ENCODE measurements around the gene NUBPL.
A peak's percentile ranks its signal among the peaks of the same experiment; 100 is the strongest.
"Not testable (repeated sequence)": the region's sequence is repeated elsewhere in the genome, so short reads cannot be mapped to it uniquely, and the experiment has no call there.

NUBPL gene

DNA sequence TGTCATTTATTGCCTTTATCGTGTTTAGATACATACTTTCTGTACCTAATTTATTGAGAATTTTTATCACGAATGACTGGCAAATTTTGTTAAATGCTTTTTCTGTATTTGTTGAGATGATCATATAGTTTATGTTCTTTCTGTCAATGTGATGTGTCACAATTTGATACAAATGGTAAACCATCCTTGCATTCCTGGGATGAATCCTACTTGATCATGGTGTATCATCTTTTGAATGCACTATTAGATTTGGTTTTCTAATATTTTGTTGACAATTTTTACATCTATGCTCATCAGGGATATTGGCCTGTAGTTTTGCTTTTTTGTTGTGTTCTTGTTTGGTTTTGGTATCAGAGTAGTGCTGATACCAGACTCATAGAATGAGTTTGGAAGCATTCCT is 185.1 kb downstream of the NUBPL start:
- DNase-seq, result no peak

DNA sequence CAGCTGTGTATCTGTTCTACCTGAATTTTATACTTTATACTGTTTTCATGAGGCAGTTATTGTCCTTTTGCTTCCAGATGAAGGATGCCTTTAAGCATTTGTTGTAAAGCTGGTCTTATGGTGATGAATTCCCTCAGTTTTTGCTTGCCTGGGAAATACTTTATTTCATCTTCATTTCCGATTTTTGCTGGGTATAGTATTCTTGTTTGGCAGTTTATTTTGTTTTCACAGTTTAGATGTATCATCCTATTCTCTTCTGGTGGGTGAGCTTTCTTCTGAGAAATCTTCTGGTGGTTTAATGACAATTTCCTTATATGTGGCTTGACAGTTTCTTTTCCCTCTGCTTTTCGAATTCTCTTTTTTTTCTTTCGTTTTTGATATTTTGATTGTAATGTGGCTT is 188.1 kb downstream of the NUBPL start:
- DNase-seq, result no peak

DNA sequence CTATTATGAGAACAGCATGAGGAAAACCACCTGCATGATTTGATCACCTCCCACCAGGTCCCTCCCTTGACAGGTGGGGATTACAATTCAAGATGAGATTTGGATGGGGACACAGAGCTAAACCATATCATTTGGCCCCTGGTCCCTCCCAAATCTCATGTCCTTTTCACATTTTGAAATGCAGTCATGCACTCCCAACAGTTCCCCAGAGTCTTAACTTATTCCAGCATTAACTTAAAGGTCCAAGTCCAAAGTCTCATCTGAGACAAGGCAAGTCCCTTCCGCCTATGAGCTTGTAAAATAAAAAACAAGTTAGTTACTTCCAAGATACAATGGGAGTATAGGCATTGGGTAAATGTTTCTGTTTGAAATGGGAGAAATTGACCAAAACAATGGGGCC is 189.8 kb downstream of the NUBPL start:
- DNase-seq, result not testable (repeated sequence)

DNA sequence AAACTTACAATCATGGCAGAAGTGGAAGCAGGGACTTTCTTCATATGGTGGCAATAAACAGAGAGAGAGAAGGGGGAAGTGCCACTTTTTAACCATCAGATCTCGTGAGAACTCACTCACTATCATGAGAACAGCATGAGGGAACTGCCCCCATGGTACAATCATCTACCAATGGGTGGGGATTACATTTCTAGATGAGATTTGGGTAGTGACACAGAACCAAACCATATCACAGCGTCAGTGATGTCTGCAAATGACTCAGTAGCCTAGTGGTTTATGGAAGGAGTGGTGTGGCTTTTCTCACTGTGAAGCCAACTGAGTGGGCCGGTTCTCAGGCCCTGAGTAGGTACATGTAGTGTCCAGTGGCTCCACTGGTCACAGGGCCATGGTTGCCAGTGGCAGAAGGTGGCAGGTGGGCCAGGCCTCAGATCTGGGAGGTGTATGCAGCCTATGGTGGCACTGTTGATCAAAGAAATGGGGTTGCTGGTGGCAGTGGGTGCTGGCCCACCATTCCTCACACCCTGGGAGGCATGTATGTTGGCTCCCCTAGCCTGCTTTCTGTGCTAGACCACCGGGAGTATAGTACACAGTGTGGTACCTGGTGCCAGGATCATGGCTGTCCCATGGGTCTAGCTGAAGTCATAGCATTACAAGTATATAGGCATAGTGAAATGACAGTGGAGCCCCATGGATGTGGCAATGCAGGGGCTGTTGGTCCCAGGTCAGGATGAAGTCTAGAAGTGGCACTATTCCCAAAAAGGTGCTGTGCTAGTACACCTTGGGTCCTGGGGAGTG is 191.9 kb downstream of the NUBPL start:
- peak; percentile 2 for DNase-seq

DNA sequence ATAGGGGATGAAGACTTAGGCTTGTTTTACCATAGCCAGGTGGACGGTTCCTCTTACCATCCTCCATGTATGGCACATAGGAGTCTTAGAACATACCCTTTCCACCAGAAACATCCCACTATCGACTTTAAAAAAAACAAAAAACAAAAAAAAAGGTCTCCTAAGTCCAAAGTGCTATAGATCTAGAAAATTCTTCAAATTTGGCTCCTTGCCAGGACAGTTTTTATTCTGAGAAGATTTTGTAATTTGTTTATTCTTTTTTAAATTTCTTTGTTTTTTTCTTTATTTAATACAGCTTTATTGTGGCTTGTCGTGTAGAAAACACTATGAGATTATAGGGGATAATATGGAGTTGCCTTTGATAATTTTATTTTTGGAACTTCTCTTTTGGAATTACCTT is 197.7 kb downstream of the NUBPL start:
- no peak for DNase-seq

DNA sequence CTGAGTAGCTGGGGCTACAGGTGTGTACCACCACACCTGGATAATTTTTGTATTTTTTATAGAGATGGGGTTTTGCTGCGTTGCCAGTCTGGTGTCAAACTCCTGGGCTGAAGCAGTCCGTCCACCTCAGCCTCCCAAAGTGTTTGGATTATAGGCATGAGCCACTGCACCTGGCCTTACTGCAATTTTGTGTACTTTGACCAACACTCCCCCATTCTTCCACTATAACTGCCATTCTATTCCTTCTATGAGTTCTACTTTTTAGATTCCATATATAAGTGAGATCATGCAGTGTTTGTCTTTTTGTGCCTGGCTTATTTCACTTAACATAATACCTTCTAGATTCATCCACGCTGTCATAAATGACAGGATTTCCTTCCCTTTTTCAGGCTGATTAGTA is 199.1 kb downstream of the NUBPL start:
- DNase-seq, result no peak

DNA sequence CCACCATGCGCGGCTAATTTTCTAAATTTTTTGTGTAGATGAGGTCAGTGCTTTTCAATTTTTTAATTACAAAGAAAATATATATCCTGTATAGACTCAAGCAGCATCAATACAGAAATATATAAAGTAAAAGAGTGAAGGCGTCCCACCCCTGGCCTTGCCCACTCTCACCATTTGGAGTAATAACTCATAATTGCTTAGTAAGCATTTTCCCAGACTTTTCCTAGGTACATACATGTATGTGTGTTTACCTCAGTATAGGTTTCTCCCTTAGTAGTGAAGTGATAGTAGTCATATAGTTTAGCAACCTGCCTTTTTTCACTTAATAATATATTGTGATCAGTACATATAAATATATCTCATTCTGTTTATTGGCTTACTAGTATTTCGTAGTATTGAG is 200.1 kb downstream of the NUBPL start:
- DNase-seq, result no peak

DNA sequence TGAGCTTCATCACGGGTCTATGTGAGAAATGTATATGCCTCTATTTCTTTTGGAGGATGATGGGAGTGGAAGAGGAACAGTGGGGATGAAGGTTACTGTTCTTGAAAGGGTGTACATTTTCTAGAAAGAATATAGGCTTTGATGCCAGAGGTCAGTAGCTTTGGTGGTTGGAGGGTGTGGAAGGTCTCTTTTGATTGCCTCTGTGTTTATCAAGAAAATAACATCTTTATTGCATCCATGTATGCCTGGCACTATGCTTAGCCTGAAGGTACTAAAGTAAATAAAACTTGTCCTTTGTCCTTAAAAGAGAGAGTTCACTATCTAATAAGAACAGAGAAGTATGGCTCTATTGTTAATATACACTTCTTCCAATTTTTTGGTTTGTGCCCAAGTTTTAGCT is 201.8 kb downstream of the NUBPL start:
- DNase-seq, result no peak

DNA sequence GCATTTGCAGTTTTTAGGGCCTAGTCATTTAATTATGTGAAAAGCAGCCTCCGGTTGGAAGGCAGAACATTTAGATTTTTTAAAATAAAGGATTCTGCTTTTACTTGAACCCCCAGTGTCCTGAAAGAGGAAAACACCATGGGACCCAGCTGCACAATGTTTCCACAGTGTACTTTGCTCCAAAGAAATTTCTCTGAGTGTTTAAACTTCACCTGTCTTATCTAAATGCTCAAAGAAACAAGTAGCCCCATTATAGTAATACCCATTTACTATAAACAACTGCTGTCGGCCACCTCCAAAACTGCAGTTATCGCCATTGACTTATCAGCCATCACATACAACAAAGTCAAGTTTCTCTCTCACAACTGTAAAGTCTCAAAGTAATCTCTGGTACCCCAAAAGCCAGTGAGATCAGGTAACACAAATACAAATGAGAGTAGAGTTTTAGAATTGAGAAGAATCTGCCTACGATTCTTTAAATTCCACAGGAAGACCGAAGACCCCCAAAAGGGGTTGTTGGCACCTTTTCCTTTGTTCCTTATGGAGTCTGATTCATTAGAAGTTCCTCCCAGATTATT is 205.2 kb downstream of the NUBPL start:
- no peak for DNase-seq

DNA sequence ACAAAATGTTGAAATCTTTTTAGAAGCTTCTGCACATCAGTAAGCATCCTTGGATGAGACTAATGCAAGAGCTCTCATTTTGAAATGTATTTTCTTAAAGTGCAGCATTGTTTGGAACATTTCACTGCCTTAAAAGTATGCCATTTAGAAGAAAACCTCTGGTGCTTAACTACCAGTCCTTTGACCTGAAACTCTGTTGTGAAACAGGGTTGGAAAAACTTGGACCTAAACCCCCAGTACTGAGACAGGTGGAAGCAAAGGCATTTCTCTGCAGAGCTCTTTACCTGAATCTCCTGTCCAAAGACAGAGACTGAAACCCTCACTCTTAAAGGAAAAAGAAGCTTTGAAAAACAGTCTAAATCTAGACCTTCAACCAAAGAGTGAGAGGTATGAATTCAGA is 207.2 kb downstream of the NUBPL start:
- DNase-seq, result no peak

DNA sequence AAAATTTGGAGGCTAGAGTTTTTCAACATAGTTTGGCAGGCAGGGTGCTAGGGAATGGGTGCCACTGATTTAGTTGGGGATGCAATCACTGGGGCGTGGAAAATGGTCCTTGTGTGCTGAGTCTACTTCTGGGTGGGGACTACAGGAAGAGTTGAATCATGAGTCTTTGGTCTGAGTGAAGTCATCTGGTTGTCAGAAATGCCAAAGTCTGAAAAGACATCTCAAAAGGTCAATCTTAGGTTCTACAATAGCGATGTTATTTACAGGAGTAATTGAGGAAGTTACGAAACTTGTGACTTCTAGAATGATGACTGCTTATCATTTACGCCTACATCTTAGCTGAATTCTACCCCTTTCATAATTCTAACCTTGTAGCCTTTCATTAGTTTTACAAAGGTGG is 209.1 kb downstream of the NUBPL start:
- no peak for DNase-seq

DNA sequence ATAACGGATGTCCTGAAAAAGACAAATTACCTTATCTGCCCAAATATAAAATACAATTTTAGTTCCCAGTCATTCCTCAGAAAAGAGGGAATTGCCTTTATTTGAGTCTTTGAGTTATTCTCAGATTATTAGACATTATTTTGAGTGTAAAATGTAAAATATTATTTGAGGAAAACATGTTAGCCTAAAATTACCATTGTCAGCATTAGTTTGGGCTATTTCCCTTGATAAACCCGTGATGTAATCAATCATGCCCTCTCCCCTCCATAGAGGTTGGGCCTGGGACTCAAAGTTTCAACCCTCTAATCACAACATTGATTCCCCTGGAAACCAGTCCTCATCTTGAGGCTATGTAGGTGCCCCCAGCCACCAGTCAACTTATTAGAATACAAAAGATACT is 213.4 kb downstream of the NUBPL start:
- no peak for DNase-seq

DNA sequence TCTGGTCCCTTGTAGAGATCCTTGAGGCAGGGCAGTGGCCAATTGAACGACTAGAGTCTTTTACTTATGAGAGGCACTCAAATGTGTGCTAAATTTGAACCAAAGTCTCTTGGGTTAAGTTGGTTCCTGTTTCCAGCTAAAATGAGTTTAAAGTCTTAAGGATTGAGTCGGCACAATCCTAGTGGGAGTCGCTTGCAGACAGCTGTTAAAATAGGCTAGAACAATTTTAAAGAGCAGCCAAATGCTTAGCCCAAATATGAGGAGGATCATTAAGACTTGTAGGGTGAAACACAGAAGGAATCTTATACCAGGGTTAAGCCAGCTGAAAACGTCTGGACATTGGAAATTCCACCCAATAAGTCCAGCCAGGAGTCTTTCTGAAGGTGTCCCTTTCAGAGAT is 216.1 kb downstream of the NUBPL start:
- DNase-seq, result no peak

DNA sequence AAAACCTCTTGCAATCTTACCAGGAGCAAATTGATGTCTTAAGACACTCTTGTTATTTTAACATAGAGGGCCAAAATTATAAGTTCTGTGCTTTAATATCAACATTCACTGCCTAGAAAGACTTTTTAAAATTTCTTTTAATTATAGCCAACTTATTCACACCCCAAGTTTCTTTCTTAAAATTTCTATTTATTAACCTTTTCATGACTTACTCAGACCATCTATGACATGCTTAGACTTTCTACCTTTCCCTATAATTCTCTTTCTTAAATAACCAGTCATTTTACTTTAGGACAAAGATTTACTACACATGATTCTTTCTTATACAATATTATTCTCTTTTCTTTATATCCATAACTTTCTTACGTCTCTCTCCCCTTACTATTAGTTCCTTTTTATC is 220.4 kb downstream of the NUBPL start:
- no peak for DNase-seq

DNA sequence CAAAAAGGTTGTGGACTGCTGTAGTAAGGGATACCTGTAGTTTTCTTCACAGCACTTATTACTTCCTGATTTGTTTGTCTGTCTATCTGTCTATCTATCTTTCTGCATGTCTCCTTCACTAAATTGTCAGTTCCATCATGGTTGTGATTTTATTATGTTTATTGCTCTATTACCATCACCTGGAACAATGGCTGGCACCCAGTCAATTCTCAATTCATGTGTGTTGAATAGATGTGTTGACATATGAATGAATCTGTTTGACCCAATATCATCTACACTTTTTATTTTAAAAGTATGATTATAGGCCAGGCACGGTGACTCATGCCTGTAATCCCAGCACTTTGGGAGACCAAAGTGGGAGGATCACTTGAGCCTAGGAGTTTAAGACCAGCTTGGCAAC is 224.4 kb downstream of the NUBPL start:
- DNase-seq, result no peak

DNA sequence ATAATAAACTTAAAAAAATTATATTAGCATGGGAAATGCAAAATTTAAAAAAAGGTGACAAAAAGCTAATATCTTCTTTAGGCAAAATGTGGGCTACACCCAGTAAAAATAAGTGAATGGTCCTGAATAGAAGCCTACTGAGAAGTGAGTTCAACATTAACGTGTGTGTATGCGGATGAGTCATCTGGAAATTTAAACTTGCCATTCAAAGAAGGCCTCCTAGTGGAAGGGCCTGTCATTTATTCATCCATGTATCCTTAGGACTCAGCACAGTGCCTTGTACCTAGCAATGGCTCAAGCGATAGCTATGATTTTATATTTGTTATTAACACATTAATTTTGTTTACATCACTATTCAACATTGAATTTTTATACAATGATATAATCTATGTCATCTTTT is 226.2 kb downstream of the NUBPL start:
- DNase-seq, result no peak

DNA sequence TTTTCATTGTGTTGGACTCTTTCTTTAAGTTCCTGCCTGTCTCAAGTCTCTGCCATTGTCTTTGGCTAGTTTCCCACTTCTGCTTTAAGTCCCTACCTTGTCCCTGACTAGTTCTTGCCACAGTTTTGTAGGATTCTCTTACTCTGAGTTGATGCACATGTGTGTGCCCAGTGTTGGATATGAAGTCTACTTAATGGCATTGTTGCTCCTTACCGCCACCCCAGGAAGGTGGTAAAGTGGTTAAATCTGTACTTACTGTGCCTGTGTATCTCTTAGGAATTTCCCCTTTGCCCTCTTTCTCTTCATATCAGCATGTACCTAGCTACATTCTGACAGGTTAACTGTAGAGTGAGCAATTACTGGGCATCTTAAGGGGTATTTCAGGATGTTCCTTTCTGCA is 227.1 kb downstream of the NUBPL start:
- no peak for DNase-seq

DNA sequence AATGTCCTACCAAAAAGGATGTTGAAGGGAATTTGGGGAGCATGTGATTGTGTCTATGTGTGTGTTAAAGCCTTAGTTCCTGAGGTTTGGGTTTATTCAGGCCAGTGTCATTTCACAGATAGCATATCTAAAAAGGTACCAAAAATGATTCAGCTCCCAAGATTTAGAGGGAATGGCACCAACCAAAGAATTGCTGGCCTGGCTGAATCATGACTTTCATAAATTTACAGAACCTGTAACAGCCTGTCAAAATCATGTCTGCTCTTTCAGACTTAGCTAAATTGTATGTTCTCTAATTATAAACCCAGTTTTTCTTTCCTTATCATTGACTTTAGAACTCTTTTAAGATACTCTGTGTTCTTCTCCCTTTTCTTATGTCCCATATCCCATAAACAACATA is 231.5 kb downstream of the NUBPL start:
- no peak for DNase-seq

DNA sequence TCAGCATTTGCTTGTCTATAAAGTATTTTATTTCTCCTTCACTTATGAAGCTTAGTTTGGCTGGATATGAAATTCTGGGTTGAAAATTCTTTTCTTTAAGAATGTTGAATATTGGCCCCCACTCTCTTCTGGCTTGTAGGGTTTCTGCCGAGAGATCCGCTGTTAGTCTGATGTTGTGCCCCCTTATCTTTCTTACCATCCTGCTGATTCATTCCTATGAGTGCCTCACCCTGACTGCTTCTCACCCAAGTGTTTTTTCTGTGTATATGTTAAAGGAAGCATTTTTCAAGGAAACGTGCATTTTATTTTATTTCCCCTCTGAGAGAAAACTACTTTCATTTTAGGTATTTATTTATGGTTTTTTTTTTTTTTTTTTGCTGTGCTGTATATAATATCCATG is 236.7 kb downstream of the NUBPL start:
- DNase-seq, result not testable (repeated sequence)

DNA sequence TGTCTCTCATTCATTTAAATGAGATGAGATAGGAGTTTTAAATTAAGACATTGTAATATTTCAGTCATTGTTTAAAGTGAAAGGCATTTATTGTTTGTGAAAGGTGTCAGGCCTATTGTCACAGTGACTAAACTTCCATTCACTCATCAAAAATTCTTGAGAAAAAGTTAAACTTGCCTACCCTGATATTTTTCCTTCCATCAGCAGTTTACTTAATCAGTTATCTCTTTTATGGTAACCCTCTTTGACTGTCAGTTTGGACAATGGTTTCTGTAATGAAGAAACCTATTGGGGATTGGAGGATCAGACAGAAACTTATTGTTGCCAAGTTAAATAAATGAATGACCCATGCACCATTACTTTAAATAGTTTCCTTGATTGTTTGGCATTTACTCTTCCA is 241.6 kb downstream of the NUBPL start:
- no peak for DNase-seq

DNA sequence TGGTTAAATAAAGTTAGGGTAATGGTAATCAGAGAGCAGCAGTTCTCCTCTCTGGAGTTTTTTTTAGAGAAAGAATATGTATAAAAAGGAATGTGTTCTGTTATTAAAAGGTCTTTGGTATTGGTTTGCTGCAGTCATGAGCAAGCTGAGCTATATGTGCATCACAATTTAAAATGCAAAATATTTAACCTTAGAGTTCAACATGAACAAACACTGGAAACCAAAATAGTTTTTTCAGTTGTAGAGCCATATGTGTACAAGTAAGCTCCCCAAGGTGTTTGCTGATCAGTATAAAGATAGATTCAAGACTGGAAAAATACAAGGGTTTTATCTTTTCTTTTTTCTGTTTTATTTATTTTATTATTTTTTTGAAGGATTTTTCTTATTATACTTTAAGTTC is 245.0 kb downstream of the NUBPL start:
- DNase-seq, result no peak

DNA sequence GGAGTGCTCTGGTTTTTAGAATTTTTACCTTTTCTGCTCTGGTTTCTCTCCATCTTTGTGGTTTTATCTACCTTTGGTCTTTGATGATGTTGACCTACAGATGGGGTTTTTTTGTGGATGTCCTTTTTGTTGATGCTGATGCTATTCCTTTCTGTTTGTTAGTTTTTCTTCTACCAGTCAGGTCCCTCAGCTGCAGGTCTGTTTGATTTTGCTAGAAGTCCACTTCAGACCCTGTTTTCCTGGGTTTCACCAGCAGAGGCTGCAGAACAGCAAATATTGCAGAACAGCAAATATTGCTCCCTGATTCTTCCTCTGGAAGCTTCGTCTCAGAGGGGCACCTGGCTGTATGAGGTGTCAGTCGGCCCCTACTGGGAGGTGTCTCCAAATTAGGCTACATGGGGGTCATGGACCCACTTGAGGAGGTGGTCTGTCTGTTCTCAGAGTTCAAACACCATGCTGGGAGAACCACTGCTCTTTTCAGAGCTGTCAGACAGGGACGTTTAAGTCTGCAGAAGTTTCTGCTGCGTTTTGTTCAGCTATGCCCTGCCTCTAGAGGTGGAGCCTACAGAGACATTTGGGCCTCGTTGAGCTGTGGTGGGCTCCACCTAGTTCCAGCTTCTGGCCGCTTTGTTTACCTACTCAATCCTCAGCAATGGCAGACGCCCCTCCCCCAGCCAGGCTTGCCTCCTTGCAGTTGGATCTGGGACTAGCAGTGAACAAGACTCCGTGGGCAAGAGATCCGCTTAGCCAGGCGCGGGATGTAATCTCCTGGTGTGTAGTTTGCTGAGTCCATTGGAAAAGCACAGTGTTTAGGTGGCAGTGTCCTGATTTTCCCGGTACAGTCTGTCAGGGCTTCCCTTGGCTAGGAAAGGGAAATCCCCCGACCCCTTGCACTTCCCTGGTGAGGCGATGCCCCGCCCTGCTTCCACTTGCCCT is 250.8 kb downstream of the NUBPL start:
- not testable (repeated sequence) for DNase-seq

DNA sequence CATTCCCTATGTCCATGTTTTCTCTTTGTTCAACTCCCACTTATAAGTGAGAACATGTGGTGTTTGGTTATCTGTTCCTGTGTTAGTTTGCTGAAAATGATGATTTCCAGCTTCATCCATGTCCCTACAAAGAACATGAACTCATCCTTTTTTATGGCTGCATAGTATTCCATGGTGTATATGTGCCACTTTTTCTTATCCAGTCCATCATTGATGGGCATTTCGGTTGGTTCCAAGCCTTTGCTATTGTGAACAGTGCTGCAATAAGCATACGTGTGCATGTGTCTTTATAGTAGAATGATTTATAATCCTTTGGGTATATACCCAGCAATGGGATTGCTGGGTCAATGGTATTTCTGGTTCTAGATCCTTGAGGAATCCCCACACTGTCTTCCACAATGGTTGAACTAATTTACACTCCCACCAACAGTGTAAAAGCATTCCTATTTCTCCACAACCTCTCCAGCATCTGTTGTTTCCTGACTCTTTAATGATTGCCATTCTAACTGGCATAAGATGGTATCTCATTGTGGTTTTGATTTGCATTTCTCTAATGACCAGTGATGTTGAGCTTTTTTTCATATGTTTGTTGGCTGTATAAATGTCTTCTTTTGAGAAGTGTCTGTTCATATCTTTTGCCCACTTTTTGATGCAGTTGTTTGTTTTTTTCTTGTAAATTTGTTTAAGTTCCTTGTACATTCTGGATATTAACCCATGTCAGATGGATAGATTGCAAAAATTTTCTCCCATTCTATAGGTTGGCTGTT is 252.7 kb downstream of the NUBPL start:
- not testable (repeated sequence) for DNase-seq

Measured in stimulated activated CD4-positive, alpha-beta T cell treated with anti-CD3 and anti-CD28 coated beads, Interleukin-1b, Interleukin-23, amount 100 ng/mL, for 48 hours (primary cell).